HG02588 (cell line): Measurements from ENCODE around the gene DUOX1.
"Not testable (repeated sequence)": the region's sequence is repeated elsewhere in the genome, so short reads cannot be mapped to it uniquely, and the experiment has no call there.

Source experiments
- ATAC-seq: cut with Tn5 transposase; IDR thresholded peaks from one replicate; pipeline ENCODE4 v1.9.1; 2021; ENCODE audit warnings: mild to moderate bottlenecking, moderate library complexity; ENCODE audit not compliant: unreplicated experiment

The DUOX1 gene

DNA sequence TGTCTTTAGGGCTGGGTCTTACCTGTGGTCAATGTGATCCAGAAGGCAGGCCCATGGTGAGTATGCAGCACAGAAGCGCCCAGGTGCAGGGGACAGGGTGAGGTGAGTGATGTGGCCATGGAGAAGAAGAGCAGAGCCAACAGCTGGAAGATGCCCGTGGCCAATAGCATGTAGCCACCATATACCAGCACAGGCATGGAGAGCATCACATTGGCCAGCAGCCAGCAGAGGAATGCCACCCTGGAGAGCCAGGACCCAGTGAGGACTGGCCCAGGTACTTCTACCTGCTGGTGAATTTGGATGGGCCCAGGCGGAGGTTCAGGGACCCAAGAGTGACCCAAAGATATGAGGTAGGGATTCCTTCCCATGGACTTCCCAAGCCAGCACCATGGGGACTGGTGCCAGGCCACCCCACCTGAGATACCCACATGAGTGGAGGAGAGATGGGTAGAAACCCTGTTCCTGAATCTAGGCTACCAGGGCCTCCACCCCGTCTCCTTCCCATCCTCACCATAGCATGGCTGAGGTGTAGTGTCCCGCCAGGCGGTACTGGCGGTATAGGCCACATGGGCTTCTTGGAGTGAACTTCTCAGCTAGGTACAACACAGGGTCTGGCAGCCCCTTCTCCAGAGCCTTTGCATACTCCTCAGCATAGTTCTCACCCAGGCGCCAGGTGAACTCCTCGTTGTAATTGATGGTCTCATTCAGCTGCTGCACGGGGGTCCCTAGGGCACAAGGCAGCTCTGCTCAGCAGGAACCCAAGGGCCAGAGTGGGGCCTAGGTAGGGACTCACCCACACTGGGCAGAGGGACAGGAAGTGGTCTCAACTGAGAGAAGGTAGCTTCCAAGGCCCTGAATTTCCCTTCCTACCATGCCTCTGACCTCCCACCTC lies 9.5 kb upstream of the DUOX1 start:
- no peak for ATAC-seq

GRCh38 chr15:45121020-45121419 lies 8.8 kb upstream of the DUOX1 start:
- ATAC-seq: peak; percentile 48

- ATAC-seq: no peak
These were observed 7.9 kb upstream of the DUOX1 start for GRCh38 chr15:45121706-45122417.

DNA sequence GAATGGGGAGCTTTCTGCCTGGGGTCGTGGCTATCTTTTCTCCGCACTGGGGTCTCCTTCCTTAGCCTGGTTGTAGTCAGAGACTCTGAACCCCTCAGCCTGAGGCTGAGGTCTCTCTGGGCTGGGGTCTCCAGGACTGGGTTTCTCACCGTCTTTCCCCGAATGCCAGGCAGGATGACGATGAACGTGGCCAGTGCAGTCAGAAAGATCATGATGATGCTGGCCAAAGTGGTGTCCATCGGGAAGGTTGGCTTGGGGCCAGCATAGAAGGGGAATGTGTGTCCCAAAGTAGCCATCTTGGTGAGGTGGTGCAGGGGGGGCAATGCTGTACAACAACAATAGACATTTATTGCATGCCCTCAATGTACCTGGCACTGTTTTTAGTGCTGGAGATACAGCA lies 7.1 kb upstream of the DUOX1 start:
- ATAC-seq: no peak

GRCh38 chr15:45123397-45123796 lies 6.4 kb upstream of the DUOX1 start:
- no peak for ATAC-seq

- no peak for ATAC-seq
These were observed 3.1 kb upstream of the DUOX1 start for GRCh38 chr15:45126535-45127158.

GRCh38 chr15:45128971-45129639 lies 689 bp upstream of the DUOX1 start:
- ATAC-seq: no peak

GRCh38 chr15:45130291-45131000 lies 652 bp downstream of the DUOX1 start:
- ATAC-seq: no peak

GRCh38 chr15:45131510-45131909 lies 1.7 kb downstream of the DUOX1 start:
- no peak for ATAC-seq

DNA sequence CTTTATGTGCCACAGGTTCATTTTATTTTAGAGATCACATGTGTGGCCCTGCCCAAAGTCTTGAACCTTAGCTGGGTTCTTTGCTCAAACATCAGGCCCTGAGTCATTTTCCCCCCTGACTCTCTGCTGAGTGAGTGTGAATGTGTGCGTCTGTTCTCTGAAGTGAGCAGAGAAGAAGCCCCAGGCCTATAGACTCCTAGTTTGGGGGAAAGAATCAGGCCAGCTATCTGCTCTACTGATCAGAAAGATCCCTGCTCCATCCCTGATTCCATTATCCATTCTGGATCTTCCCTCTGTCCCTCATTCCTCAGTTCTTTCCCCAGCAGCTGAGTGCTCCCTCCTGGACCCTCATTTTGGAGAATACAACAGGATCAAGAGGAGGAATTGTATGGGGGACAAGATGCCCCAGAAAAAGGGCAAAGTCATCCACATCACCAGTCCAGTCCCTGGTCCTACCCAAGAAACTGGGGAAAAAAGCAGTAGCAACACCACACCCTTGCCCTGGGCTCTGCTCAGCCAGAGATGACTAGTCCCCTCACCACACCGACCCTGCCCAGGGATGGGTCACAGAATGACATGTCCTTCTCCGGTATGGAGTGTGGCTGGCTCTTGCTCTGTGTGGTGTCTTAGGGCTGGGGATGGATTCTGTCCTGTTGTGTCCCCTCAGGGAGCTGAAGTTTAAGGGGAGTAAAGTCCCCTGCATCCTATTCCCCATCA lies 3.2 kb downstream of the DUOX1 start:
- ATAC-seq: no peak

- no peak for ATAC-seq
These were observed 3.7 kb downstream of the DUOX1 start for GRCh38 chr15:45133561-45133920.

DNA sequence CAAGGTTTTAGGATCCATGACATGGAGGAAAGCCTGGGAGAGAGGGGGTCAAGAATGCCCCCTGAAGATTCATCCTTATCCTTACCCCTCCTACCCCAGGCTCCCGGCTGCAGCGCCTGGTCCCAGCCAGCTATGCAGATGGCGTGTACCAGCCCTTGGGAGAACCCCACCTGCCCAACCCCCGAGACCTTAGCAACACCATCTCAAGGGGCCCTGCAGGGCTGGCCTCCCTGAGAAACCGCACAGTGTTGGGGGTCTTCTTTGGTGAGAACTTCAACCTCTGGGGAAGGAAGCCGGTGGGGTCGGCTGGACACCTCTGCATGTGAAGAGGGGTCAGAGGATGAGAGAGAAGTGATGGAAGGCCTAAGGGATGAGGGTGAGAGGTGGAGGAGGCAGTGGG lies 4.3 kb downstream of the DUOX1 start:
- no peak for ATAC-seq

- no peak for ATAC-seq
These were observed 5.1 kb downstream of the DUOX1 start for GRCh38 chr15:45134682-45135604.

GRCh38 chr15:45135705-45136377 lies 6.0 kb downstream of the DUOX1 start:
- not testable (repeated sequence) for ATAC-seq

DNA sequence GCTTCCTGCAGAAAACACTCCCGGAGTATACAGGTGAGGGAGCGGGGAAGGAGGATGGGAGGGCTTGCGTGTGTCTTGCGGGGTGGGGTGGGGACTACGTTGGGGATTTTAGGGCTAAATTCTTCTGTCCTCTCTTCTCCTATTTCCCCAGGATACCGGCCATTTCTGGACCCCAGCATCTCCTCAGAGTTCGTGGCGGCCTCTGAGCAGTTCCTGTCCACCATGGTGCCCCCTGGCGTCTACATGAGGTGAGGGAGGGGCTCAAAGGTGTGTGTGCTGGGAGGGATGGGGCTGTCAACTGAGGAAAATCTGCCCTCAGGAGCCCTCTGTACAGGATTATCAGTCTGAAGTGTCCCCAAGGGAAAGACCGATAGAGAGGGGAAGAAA lies 6.6 kb downstream of the DUOX1 start:
- no peak for ATAC-seq

GRCh38 chr15:45137703-45138102 lies 7.9 kb downstream of the DUOX1 start:
- ATAC-seq: no peak

GRCh38 chr15:45138814-45139765 lies 9.3 kb downstream of the DUOX1 start:
- no peak for ATAC-seq
